ENCODE measurements around the gene SAC3D1.

Gene SAC3D1

DNA sequence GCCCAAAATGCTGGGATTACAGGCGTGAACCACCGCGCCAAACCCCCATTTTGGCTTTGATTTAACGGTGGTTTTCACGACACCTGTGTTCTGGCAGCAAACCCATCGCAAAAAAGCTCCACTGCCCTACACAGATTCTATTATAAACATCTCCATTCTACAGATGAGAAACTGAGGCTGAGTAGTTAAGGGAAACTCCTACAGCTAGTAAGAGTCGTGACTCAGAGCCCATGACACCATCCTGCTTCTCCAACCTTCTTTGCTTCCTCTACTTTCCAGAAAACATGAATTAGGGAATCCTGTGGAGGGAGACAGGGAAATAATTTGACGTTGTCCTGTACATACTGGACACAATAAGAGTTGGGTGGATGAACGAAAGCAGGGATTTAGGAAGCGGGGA lies 14.2 kb upstream of the SAC3D1 start:
- DNase-seq (ENCODE audit: low read depth): no peak

DNA sequence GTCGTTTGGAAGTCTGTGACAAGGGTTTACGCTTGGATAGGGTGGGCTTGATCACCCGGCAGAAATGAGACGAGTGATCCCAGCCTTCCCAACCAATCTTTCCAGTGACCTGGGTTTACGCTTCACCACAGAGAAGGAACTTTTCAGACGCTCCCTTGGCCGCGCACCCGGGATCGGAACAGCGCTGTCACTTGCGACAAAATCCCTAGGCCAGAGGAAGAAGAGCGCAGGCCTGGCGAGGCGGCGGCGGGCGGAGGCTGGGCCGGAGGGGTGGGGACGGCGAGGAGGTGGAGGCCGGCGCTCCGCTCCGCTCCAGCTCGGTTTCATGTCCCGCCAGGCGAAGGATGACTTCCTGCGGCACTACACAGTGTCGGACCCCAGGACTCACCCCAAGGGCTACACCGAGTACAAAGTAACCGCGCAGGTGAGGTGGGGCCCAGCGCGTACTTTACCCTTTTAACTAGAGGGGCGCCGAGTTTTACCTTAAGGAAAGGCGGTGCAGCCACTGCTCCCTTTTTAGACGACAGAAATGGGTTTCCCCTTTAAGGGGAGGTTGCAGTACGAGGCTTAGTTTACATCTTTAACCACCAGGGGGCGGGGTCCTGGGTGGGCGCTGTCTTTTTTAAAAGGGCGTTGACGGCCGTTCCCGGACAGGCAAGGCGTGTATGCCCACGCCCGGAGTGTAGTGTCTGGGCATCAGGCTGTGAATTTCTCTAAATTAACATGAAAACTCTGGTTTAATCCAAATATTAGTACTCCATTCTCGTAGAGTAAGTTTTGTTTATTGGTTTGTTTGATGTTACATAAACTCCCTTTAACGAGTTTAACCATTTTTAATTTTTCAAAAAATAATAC lies 13.6 kb upstream of the SAC3D1 start, which contains the start of gene SNX15:
Gene SNX15, plus strand, starts transcription at position 227 of the 855 bp plus-strand sequence. Its CDS starts 99 bp downstream, at position 326.
- peak; percentile 89 for DNase-seq (ENCODE audit: low read depth)

DNA sequence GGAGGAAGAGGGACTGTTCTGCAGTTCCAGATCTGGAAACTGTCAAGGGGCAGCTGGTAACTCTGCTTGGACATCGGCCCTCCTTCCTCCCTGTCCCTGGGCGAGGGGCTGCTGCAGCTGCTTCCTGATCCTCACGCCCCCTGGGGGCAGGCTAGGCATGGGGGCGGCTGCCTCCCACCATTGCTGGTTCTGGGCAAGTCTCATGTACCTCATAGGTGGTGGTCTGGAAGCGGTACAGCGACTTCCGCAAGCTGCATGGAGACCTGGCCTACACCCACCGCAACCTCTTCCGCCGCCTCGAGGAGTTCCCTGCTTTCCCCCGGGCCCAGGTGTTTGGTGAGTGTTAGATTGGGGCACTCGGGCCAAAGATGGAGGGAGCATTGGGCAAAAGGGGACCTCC lies 8.8 kb upstream of the SAC3D1 start:
- no peak for DNase-seq (ENCODE audit: low read depth)

DNA sequence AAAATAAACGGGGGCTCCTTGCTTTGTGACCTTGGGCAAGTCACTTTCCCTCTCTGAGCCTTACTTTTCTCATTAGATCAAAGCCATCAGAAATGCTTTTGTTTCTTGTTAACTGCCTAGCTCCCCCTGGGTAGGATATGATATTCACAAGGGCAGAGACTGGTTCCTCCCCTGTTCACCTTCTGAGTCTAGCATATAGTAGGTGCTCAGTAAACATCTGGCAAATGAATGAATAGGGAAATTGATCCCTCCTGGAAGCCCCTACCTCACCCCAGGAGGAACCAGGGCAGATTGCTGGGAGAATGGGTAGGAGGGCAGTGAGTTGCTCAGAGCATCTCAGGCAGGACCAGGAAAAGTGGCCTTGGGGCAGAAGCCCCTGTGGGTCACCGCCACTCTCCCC lies 6.6 kb upstream of the SAC3D1 start:
- DNase-seq (ENCODE audit: low read depth): no peak

DNA sequence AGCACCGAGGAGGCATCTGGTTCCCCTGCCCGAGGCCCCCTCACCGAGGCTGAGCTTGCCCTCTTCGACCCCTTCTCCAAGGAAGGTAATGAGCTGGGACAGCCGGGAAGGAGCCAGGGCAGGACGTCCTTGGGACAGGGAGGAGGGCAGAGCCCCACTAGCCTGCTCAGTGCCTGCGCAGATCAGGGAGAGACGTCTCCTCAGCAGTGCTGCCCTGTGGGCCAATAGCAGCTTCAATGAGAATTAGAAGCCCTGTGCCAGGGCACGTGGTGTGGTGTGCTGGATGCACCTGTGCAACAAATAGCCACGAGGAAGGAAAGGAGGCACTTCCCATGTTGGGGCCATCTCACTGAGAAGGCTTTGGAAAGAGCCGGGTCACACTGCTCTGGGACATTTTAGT lies 5.4 kb upstream of the SAC3D1 start:
- no peak for DNase-seq (ENCODE audit: low read depth)

DNA sequence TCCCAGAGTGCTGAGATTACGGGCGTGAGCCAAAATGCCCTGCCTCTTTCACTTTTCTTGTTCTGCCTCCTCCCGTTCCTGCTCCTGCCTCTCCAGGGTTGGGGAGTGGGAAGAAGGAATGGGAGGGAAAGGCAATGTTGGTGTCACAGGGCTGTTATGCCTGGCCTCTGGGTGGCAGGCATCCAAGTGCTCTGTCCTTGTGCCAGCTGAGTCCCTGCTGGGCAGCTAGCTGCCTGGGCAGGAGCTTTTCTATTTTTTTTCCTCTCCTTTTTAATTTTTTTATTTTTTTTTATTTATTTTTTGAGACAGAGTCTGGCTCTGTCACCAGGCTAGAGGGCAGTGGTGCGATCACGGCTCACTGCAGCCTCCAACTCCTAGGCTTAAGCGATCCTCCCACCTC lies 4.1 kb upstream of the SAC3D1 start:
- no peak for DNase-seq (ENCODE audit: low read depth)

DNA sequence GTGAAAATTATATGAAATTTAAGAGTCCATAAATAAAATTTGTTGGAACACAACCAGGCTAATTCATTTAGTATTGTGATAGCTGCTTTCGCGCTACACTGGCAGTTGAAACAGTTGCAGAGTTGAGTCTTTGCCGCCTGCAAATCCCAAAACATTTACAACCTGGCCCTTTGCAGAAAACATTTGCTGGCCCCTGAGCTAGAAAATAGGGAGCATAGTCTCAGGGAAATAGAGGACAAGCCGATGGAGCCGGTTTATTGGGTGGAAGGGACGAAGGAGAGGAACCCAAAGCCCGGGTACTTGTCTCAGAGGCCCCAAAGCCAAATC lies 527 bp upstream of the SAC3D1 start:
- no peak for DNase-seq (ENCODE audit: low read depth)

DNA sequence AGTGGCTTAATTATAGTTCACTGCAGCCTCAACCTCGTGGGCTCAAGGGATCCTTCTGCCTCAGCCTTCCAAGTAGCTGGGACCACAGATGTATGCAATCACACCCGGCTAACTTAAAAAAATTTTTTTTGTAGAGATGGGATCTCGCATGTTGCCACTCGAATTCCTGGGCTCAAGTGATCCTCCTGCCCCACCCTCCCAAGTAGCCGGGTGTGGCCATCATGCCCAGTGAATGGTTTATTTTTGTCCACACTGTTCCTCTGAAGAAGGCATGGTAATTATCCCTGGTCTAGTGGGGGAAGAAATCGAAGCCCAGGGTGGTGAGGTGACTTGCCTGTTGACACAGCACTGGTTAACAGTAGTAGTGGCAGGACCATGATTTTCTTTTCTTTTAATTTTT lies 1.9 kb downstream of the SAC3D1 start:
- no peak for DNase-seq (ENCODE audit: low read depth)

DNA sequence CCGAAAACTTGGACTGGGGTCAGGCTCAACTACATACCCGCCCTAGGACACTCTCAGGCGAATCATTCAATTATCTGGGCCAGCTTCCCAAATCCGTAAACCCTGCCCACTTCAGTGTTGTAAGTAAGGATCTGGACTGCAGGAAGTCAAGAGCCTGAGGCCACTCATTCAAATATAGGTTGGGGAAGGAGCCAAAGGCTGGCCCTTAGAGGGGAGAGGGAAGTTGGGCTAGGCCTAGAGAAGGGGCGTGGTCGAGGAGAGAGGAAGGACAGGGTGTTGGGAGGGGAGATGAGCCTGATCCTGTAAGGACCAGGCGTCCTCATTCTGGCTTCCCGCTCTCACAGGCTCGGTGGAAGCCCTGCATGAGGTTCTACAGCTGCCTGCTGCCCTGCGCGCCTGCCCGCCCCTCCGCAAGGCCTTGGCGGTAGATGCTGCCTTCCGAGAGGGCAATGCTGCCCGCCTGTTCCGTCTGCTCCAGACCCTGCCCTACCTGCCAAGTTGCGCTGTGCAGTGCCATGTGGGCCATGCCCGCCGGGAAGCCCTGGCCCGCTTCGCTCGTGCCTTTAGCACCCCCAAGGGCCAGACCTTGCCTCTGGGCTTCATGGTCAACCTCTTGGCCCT lies 3.0 kb downstream of the SAC3D1 start:
- no peak for DNase-seq (ENCODE audit: low read depth)

DNA sequence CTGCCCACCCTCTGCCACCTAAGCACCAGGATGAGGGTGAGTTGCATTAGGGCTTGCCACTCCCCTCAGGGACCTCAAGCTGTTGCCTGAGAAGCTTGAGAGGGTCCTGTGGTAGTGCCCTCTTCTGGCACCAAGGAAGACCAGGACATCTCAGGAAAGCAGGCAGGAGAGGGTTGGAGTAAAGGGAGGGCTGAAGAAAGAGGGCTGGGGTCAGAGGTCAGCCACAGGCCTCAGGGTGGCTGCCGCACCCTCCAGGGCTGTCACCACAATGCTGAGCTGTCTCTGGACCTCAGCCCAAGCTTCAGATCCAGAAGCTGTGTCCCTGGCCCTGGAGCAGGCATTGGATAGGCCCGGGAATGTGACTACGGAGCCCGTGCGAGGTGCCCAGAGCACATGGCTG lies 4.1 kb downstream of the SAC3D1 start:
- no peak for DNase-seq (ENCODE audit: low read depth)

DNA sequence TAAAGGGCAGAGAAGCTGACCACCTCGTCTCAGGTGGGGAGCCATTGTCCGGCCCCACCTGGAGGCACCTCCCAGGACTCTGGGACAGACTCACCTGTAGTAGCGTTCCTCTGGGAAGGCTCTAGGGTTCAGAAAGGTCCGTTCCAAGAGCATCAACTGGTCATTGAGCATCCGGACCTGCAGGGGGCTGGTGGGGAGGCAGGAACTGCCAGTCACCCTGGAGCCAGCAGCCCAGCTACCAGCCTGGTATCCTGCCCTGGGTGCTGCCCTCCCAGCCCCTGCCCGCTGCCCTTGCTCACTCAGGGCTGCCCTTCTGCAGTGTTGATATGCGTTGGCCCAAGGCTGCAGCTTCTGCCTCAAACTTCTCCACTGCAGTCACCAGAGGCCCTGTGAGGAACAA lies 4.7 kb downstream of the SAC3D1 start:
- DNase-seq (ENCODE audit: low read depth): no peak

DNA sequence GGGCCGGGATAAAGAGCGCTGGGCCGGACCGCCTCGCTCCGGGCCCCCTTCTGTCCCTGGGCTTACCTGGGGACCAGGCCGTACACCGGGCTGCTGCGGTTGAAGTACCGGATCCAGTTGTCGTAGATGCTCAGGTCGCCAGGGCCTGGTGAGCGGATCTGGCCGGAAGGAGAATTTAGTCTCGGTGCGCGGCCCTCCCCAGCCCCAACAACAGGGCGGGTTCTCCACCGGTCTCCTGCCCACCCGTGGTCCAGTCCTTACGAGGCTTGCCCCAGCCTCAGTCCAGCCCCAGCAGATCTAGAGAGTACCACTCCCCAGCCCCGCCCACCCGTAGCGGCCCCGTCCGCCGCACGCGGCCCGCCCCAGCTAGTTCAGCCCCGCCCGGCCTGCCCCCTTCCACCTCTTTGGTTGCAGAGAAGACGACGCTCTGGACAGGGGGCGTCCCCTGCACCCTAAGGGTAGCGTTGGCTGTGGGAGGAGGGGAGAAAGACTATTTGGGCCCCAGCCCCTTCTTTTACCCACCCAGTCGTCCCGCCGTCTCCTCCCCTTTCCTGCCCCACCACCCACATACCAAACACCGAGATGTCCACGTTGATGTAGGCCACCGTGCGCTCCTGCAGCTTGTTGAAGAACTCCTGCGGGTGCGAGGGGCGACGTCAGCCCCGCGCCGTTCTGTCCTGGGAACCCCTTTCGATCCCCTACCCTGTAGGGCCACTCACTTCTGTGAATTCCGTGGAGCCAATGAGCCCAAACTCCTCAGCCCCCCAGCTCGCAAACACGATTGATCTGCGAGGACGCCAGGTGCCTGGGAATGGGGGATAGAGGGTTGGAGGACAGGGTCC lies 6.8 kb downstream of the SAC3D1 start:
- DNase-seq (ENCODE audit: low read depth): peak; percentile 9

DNA sequence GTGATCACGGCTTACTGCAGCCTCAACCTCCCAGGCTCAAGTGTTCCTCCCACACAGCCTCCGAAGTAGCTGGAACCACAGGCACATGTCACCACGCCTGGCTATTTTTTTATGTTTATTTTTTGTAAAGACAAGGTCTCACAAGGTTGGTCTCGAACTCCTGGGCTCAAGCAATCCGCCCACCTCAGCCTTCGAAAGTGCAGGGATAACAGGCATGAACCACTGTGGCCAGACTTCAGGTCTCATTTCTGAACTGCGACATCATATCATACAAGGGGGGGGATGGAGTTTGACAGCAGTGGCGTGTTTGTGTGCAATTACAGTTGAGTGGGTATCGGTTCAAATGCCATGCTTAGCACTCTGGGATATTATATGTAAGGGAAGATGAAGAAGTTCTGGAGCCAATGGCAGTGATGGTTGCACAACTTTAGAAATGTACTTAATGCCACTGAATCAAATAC lies 10.4 kb downstream of the SAC3D1 start:
- DNase-seq (ENCODE audit: low read depth): no peak

DNA sequence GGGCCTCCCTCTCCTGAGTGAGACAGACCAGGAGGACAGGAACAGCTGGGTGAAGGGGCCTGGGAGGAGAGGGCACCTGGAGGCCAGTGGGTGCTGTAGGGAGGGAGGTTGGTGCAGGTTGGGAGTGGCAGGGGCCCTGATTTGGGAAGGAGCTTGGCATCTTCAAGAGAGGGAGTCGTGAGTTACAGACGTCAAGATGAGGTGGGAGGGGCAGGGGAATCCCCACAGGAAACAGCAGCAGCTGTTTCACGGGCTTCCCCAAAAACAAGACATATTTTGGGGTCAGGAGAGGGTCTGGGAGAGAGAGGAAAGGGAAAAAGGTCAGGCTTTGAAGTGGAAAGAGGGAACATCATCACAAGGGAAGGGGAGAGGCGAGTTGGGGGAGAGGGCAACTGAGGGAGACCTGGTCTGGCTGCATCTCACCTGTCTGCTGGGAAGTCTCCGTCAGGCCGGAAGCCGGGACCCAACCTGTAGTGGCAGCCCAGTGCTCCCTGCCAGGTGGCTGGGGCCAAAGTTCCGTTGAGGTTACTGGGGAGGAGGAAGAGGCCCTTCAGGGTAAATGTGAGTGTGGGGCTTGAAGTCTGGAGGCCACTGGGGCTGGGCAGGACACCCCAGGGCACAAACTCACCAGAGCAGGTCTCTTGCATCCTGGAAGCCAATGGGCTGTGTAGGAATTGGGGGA lies 13.0 kb downstream of the SAC3D1 start:
- DNase-seq (ENCODE audit: low read depth): no peak

DNA sequence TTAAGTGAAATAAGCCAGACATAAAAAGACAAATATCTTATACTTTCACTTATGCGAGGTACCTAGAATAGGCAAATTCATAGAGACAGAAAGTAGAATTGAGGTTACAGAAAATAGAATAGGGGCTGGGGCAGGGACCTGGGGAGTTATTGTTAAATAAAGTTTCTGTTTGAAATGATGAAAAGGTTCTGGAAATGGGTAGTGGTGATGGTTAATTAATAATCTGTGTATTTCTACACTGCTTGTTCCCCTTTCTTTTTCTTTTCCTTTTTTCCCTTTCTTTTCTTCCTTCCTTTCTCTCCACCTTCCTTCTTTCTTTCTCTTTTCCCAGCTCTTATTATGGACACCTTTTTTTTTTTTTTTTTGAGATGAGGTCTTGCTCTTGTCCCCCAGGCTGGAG lies 14.5 kb downstream of the SAC3D1 start:
- no peak for DNase-seq (ENCODE audit: low read depth)

DNA sequence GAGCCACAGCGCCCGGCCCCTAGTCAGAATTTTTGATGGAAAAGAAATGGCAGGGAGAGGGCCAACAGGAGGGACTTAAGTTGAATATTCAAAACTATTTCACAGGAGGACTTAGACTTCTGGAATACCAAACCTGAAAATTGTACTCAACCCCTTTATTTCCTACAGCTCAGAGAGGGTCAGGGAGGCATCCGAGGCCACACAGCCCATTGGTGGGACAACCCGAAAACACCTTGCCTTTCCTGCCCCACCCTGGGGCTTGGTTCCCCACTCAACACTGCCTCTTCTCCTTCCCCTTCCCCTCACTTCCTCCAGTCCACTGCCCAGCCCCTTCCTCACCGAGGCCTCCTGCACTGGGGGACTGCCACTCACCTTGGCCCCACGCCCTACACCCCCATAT lies 16.0 kb downstream of the SAC3D1 start:
- no peak for DNase-seq (ENCODE audit: low read depth)

DNA sequence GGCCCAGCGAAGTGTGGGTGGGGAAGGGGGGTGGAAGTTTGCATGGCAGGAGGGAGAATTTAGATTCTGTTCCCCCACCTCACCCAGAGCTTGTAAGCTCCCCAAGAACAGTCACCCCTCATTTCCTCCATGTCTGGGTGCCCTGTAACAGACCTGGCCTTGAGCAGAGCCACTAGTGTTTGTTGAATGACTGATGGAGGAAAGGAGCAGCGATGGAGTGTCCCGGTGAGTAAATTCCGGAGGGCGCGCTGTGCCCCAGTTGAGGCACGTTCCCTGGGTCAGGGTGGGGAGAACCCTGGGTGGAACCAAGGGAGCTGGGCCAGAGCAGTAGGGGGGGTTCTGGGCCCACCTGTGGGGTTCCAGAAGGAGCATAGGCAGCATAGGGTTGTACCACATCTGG lies 16.5 kb downstream of the SAC3D1 start:
- no peak for DNase-seq (ENCODE audit: low read depth)

DNA sequence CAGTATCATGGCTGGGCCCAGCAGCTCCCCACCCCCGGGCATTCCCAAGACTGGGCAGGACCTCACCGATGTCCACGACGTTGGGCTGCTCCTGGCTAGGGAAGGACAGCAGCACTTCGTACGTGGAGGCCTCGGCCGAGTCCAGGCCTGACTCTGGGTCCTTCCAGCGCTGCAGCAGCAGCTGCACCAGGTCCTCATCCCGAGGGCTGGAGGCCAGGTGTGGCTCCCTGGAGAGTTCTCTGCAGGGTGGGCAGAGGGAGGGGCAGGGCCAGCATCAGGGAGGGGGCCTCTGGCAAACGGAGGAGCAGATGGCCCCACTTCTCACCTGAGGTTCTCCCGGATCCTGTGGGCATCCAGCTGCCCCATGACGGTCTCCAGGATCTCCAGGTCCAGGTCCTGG lies 17.0 kb downstream of the SAC3D1 start:
- no peak for DNase-seq (ENCODE audit: low read depth)

DNA sequence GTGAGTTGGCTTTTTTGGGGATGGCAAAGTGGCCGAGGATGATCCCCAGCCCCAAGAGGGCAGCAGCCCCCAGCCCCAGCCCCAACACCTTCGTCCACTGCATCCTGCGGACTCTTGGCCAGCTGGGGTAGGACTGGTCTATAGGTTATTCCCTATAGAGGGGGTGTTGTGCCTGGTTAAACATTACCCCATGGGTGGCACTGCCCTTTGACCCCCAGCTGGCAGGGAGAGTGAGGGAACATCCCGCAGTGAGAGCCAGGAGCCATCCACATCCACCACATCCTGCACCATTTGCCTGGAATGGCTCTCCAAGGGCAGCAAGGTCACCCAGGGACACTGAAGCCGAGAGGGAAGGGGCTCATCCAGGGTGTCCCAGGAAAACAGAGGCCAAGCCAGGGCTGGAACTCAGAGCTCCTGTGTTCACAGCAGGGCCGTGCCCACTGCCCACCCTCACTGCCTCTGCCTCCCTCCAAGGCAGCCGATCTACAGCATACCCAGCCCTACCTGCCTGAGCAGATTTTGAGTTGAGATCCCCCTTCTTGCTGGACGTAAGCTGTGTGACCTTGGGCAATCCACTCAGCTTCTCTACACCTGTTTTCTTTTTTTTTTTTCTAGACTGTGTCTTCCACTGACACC lies 17.5 kb downstream of the SAC3D1 start, which contains the start of gene NAALADL1:
Gene NAALADL1, minus strand, starts transcription at position 135 of the 636 bp plus-strand sequence. Its CDS starts 32 bp downstream, at position 103.
- no peak for DNase-seq (ENCODE audit: low read depth)

DNA sequence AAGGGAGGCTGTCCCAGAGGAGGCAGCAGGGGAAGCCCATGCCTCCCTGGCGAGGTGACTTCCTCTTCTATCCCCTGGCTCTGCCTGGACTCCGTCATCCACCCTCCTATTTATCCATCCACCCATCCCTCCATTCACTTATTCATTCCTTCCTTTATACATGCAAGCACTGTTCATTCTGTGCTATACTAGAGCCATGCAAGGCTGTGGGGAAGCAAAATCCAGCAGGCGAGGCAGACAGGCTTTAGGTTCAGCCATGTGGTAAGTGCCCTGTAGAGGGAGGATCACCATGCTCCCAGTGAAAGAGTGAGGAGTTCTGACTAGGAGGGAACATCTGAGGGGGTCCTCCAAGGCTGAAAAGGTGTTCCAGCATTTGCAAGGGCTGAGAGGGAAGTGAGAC lies 18.5 kb downstream of the SAC3D1 start:
- DNase-seq (ENCODE audit: low read depth): no peak

DNA sequence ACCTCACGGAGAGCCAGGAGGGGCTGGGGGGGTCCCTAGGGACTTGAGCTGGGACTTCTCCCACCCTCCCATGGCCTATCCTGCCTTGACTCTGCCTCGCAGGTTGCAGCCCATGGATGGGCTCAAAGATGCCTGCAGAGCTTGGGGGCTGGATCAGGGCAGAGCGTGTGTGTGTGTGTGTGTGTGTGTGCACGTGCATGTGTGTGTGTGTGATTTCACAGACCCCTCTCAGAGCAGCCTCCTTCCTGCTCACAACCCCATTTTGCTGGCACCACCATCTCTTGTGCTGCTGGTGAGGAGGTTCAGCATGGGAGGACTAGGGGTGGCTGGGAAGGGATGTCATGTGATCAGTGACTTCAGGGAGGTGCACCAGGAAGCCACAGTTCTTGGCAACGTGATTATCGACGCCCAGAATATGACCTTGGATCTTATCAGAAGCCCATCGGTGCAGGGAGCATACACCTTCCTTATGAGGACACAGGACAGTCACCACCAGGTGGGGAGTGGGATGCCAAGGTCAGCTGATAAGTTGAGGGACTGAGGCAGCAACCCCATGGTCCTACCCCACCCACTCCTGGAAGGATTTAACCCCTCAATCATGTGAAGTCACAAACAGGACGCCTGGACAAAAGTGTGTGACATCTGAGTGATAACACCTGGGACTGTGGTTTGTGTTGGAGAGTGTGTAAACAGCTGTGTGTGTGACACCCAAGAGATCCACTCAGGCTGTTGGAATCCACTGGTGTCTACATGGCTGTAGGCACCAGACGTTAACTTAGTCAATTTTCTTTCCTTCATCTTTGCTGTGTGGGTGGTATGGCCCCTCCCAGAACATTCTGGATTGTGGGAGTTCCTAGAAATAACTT lies 19.2 kb downstream of the SAC3D1 start:
- no peak for DNase-seq (ENCODE audit: low read depth)
